KMS-11 (cell line): ENCODE results near the gene BORCS8.

Experiments used
- H2AFZ ChIP-seq: fragments of 200-600 bp; sonication (generic); 2 replicates; pipeline ENCODE4 v1.6.1; 2016; ENCODE audit warnings: antibody characterized with exemption, mixed run types, low read depth
- H3K27ac ChIP-seq: fragments of 200-600 bp; sonication (generic); 2 replicates; pipeline ENCODE4 v1.6.1; 2016; ENCODE audit warnings: mild to moderate bottlenecking, mixed run types
- H3K27me3 ChIP-seq: fragments of 200-600 bp; sonication (generic); 2 replicates; pipeline ENCODE4 v1.6.1; 2017; ENCODE audit warnings: mild to moderate bottlenecking, low read depth, mixed run types, moderate library complexity; ENCODE audit not compliant: insufficient read depth
- H3K36me3 ChIP-seq: fragments of 200-600 bp; sonication (generic); 2 replicates; pipeline ENCODE4 v1.6.1; 2017; ENCODE audit warnings: mild to moderate bottlenecking, mixed run types; ENCODE audit not compliant: insufficient read depth
- H3K4me1 ChIP-seq: fragments of 200-600 bp; sonication (generic); 2 replicates; pipeline ENCODE4 v1.6.1; 2016; ENCODE audit warnings: mild to moderate bottlenecking, low read depth, mixed run types; ENCODE audit not compliant: poor library complexity, severe bottlenecking
- H3K4me2 ChIP-seq: fragments of 200-600 bp; sonication (generic); 2 replicates; pipeline ENCODE4 v1.7.0; 2016; ENCODE audit warnings: mild to moderate bottlenecking, mixed run types
- H3K4me3 ChIP-seq: fragments of 200-600 bp; sonication (generic); IDR thresholded peaks from 2 replicates; pipeline ENCODE4 v1.6.1; 2017; ENCODE audit warnings: low read depth, low read length, mixed read lengths; ENCODE audit not compliant: insufficient read depth
- H3K79me2 ChIP-seq: fragments of 200-600 bp; sonication (generic); 2 replicates; pipeline ENCODE4 v1.6.1; 2016; ENCODE audit warnings: low read depth, mixed run types; ENCODE audit not compliant: insufficient read depth
- H3K9ac ChIP-seq: fragments of 200-600 bp; sonication (generic); 2 replicates; pipeline ENCODE4 v1.6.1; 2016; ENCODE audit warnings: mild to moderate bottlenecking, mixed run types
- H4K20me1 ChIP-seq: fragments of 200-600 bp; sonication (generic); 2 replicates; pipeline ENCODE4 v1.6.1; 2016; ENCODE audit warnings: mild to moderate bottlenecking, mixed run types; ENCODE audit not compliant: insufficient read depth
- CTCF ChIP-seq: fragments of 200-600 bp; sonication (generic); conservative IDR thresholded peaks from 2 replicates; pipeline ENCODE4 v1.6.1; 2017; ENCODE audit warnings: low read depth, mild to moderate bottlenecking, antibody characterized with exemption, low read length, moderate library complexity, mixed read lengths

The BORCS8 gene

GRCh38 chr19:19192078-19192882 is at the start of gene BORCS8, which contains the start of gene RFXANK:
Gene BORCS8 (minus strand): TSS chr19:19192152. CDS start chr19:19192117, 35 bp downstream.
Gene RFXANK (plus strand): TSS chr19:19192258. CDS start chr19:19193947, 1,689 bp downstream.
- H3K79me2 ChIP-seq = peaks cover 33% of the 10 kb centered on the region
- H3K9ac ChIP-seq = peak within 1 kb of the TSS; percentile 81
- H3K4me1 ChIP-seq = peaks cover 21% of the 10 kb centered on the region
- H3K4me2 ChIP-seq = peak within 1 kb of the TSS; percentile 96
- TF ChIP-seq CTCF = no peak
- peak within 1 kb of the TSS; percentile 16 for H3K4me3 ChIP-seq
- H3K36me3 ChIP-seq = no peaks in the 10 kb centered on the region
- peak within 1 kb of the TSS; percentile 98 for H2AFZ ChIP-seq
- H3K27ac ChIP-seq = peak within 1 kb of the TSS; percentile 87
- H4K20me1 ChIP-seq = no peaks in the 10 kb centered on the region
- H3K27me3 ChIP-seq = no peaks in the 10 kb centered on the region

GRCh38 chr19:19240476-19240875 is 48.5 kb upstream of the BORCS8 start:
- H3K27ac ChIP-seq = no peak overlapping the region
- H3K4me3 ChIP-seq = no peak overlapping the region
- no peaks in the 10 kb centered on the region for H3K27me3 ChIP-seq
- H3K4me1 ChIP-seq = no peaks in the 10 kb centered on the region
- no peak overlapping the region for H3K9ac ChIP-seq
- no peak for TF ChIP-seq CTCF
- no peaks in the 10 kb centered on the region for H3K79me2 ChIP-seq
- no peaks in the 10 kb centered on the region for H4K20me1 ChIP-seq
- no peaks in the 10 kb centered on the region for H3K36me3 ChIP-seq
- H3K4me2 ChIP-seq = no peak overlapping the region
- H2AFZ ChIP-seq = no peak overlapping the region

GRCh38 chr19:19239675-19240074 is 47.7 kb upstream of the BORCS8 start:
- Histone ChIP-seq H3K27ac (no peak overlapping the region), H3K27me3 (no peaks in the 10 kb centered on the region), H4K20me1 (no peaks in the 10 kb centered on the region), H2AFZ (no peak overlapping the region), H3K79me2 (no peaks in the 10 kb centered on the region), H3K36me3 (no peaks in the 10 kb centered on the region), H3K4me2 (no peak overlapping the region), H3K4me3 (no peak overlapping the region), H3K9ac (no peak overlapping the region), H3K4me1 (no peaks in the 10 kb centered on the region)
- no peak for TF ChIP-seq CTCF

- Histone ChIP-seq H4K20me1 (no peaks in the 10 kb centered on the region), H3K36me3 (no peaks in the 10 kb centered on the region), H3K4me2 (no peak overlapping the region), H3K9ac (no peak overlapping the region), H3K79me2 (no peaks in the 10 kb centered on the region), H3K27me3 (no peaks in the 10 kb centered on the region), H3K27ac (no peak overlapping the region), H2AFZ (no peak overlapping the region), H3K4me3 (no peak overlapping the region), H3K4me1 (no peaks in the 10 kb centered on the region)
- TF ChIP-seq CTCF = no peak
Measured at GRCh38 chr19:19238126-19238894, 46.4 kb upstream of the BORCS8 start.
